B cell (primary cell): ENCODE measurements around the gene JSRP1.

ENCODE experiments used
- CTCF ChIP-seq: fragments of 200-600 bp; IDR thresholded peaks from one replicate; pipeline ENCODE4 v1.8.0; 2022; ENCODE audit warnings: antibody characterized with exemption, mild to moderate bottlenecking
- EZH2 ChIP-seq: IDR thresholded peaks from 2 replicates; pipeline ENCODE4 v1.6.1; 2012; ENCODE audit warnings: borderline replicate concordance, low read depth, mild to moderate bottlenecking, moderate library complexity, low read length; ENCODE audit not compliant: insufficient read depth, poor library complexity, severe bottlenecking

GRCh38 chr19:2207991-2208860, 48.0 kb downstream of the JSRP1 start:
- no peak for TF ChIP-seq CTCF
- TF ChIP-seq EZH2, result no peak
